Thyroid gland (tissue), 4 donors: ENCODE data around the gene SNX9. TPM values are rescaled to one million over a fixed set of nuclear protein-coding genes. Genes with fewer than 3 reads are reported as not detected.
A peak's percentile ranks its signal among the peaks of the same experiment; 100 is the strongest.

ENCODE experiments used
- DNase-seq, 2 donors: peaks; one replicate each; pipeline ENCODE4 v3.0.0-alpha.2; 2019
- H3K27ac ChIP-seq, 3 donors: fragments of 200-600 bp; sonication (generic); 1 replicate in 2 of 3; 2 replicates in 1 of 3; pipeline ENCODE4 v1.5.1; 2016 to 2019; ENCODE audit warnings: mild to moderate bottlenecking in 1 of 3, moderate library complexity in 1 of 3
- H3K27me3 ChIP-seq: fragments of 200-600 bp; sonication (generic); one replicate; pipeline ENCODE4 v1.5.1; 2019
- H3K36me3 ChIP-seq, 2 donors: fragments of 200-600 bp; sonication (generic); one replicate each; pipeline ENCODE4 v1.5.1; 2016 to 2019
- H3K4me1 ChIP-seq, 2 donors: fragments of 200-600 bp; sonication (generic); one replicate each; pipeline ENCODE4 v1.5.1; 2017 to 2019
- H3K4me3 ChIP-seq, 3 donors: fragments of 200-600 bp; sonication (generic); replicated peaks in 1 of 3; 1 replicate in 2 of 3; 2 replicates in 1 of 3; pipeline ENCODE4 v1.5.1; 2016; ENCODE audit warnings: mild to moderate bottlenecking in 1 of 3
- H3K9me3 ChIP-seq: fragments of 200-600 bp; sonication (generic); one replicate; pipeline ENCODE4 v1.5.1; 2017
- POLR2A ChIP-seq, 2 donors: fragments of 450-650 bp; IDR thresholded peaks; one replicate each; pipeline ENCODE4 v1.6.1; 2017; ENCODE audit warnings: antibody characterized with exemption in 2 of 2, mild to moderate bottlenecking in 2 of 2, moderate library complexity in 1 of 2
- WGBS, 2 donors: methylation state at CpG; one replicate each; pipeline ENCODE4 v1.1.5; 2017; 5-methylcytosine and 5-hydroxymethylcytosine counted together
- intact Hi-C: fragments of 100-400 bp; cut with DNase I; formaldehyde crosslinking; loops from one replicate; pipeline ENCODE4 v1.15.1; 2023
- total RNA-seq, 4 donors: library from RNA; depleted of rRNA; stranded (reverse); fragments of >200 nt; gene quantifications; one replicate each; pipeline ENCODE4 v1.2.3, GENCODE V29; 2016
- TF ChIP-seq, protein P1 (sequence below), 6 experiments: fragments of 200-600 bp in 3 of 6; fragments of 450-650 bp in 3 of 6; sonication (generic) in 3 of 6; IDR thresholded peaks; one replicate each; pipeline ENCODE4 v1.5.1; 2016 to 2019; ENCODE audit warnings: antibody characterized with exemption in 6 of 6, mild to moderate bottlenecking in 2 of 6, inconsistent platforms in 1 of 6, moderate library complexity in 1 of 6

SNX9 gene
- total RNA-seq, 4 donors from 2014 or later = 44.6 to 73.1 (median 47.2) TPM

DNA sequence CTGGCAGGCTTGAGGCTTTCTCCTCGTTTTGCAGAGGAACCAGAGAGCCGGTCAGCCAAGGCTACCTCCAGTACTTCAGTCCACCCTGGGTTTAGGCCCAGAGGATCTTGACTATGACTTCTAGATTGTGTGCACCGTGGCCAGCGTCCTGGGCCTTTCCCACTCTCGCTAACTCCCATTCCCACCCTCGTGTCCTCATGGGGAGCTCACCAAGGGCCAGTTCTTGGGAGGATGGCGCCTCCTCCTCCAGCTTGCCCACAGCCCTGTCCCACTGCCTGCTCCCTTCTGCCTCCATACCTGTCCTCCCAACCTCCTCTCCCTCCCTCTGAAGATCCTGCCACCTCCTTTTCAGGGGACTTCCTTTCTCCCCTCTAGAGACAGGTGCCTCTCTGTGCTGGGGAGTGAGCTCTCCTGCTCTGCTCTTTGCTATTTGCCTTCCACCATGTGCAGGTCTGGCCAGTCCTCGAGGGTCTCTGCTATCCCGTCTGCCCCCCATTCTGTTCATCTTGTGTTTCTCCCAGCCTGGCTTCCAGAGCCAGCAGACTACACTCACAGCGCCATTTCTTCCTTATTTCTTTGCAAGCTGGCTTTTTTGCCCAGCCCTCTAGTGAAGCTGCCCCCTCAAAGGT, 154.2 kb downstream of the SNX9 start:
- no peaks in the 10 kb centered on the region for H3K36me3 ChIP-seq
- 89 to 90% methylated on average over 10 of the region's 10 CpGs for WGBS, 2 donors

DNA sequence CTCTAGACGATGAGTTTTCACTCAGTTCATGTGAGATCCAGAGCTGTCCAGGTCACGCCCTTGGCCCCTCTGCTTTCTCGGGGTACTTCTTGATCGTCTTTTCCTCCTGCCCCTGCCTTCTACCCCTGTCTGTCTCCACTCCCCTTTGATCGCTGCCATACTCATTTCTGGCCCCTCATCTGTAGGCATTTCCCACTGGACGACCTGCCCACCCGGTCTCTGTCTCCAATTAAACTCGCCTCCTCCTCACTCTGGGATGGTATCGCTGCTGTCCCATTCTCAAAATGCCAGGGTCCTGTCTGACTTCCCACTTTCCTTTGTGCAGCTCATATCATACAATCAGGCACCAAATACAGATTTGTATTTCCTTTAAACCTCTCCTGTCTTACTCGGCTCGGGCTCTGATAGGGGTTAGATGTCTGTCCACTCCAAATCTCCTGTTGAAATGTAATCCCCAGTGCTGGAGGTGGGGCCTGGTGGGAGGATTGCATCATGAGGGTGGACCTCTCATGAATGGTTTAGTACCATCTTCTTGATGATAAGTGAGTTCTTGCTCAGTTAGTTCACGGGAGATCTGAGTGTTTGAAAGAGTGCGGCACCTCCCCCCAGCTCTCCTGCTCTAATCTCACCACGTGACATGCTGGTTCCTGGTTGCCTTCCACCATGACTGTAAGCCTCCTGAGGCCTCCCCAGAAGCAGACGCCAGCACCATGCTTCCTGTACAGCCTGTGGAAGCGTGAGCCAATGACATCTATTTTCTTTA, 155.2 kb downstream of the SNX9 start:
- TF ChIP-seq, protein P1, sequence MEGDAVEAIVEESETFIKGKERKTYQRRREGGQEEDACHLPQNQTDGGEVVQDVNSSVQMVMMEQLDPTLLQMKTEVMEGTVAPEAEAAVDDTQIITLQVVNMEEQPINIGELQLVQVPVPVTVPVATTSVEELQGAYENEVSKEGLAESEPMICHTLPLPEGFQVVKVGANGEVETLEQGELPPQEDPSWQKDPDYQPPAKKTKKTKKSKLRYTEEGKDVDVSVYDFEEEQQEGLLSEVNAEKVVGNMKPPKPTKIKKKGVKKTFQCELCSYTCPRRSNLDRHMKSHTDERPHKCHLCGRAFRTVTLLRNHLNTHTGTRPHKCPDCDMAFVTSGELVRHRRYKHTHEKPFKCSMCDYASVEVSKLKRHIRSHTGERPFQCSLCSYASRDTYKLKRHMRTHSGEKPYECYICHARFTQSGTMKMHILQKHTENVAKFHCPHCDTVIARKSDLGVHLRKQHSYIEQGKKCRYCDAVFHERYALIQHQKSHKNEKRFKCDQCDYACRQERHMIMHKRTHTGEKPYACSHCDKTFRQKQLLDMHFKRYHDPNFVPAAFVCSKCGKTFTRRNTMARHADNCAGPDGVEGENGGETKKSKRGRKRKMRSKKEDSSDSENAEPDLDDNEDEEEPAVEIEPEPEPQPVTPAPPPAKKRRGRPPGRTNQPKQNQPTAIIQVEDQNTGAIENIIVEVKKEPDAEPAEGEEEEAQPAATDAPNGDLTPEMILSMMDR (IDR thresholded peaks at IDR 0.05) = no peak
- DNase-seq = no peak
- H3K9me3 ChIP-seq = no peaks in the 10 kb centered on the region
- peaks cover 4 to 9% of the 10 kb centered on the region in 2 donors for H3K4me1 ChIP-seq
- no peak overlapping the region for H3K27ac ChIP-seq
- no peaks in the 10 kb centered on the region for H3K36me3 ChIP-seq
- no peaks in the 10 kb centered on the region for H3K27me3 ChIP-seq
- intact Hi-C loops = loop anchor here (5.0 kb wide), 1 partner anchor 94 kb away; no protein-coding TSS in a partner anchor
- 86 to 93% methylated on average over 16 of the region's 16 CpGs for WGBS, 2 donors
- no peak overlapping the region for H3K4me3 ChIP-seq

More for the DNA sequence above, 154.2 kb downstream of the SNX9 start:
- Histone ChIP-seq H3K27me3 (no peaks in the 10 kb centered on the region), H3K9me3 (no peaks in the 10 kb centered on the region), H3K4me1 (peaks cover 1 to 4% of the 10 kb centered on the region in 2 donors), H3K27ac (no peak overlapping the region), H3K4me3 (no peak overlapping the region)
- no peak for TF ChIP-seq POLR2A (IDR thresholded peaks at IDR 0.05)
- TF ChIP-seq, protein P1 (IDR thresholded peaks at IDR 0.05) = no peak
- intact Hi-C loops = loop anchor here (5.0 kb wide), 1 partner anchor 95 kb away; no protein-coding TSS in a partner anchor
- DNase-seq = no peak

DNA sequence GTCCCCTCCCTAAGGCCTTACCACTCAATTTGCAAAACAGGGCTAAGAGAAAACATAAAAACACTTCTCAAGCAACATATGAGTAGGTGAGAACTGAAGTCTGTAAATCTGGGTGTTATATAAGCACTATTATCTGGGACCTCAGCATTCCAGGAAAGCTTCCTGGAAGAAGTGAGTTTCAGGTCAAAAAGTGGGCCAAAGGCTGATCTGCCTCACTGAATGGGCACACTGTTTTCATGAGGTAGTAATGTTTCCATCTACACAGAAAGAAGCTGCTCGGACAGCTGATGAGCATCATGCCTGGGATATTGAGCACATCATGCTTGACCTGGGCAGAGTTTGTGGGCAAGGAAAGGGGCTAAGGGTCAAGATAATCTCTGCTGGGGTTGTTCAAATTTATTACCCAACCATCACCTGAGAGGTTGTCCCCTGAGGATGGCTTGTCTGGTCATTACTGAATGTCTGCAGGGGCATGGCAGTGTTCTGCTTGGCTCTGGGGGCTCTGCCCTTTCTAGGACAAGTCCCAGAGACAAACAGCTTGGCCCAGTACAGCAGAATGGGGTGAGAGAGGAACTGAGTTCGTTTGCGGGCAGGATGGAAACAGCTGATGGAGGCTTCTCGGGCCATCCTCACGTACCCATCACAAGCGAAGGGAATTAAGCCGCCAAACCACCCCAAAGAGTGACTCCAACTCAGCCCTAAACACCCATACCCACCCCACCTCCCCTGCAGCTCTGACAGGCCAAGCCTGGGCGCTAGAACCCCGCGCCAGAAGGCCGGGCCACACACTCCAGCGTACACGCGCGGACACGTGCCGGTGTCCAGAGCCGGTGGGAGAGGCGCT, 157.5 kb downstream of the SNX9 start:
- Histone ChIP-seq H3K27ac (peak overlapping the region in 2 of 3 donors; percentile 46 to 66), H3K27me3 (no peaks in the 10 kb centered on the region), H3K36me3 (no peaks in the 10 kb centered on the region), H3K4me1 (peaks cover 4 to 9% of the 10 kb centered on the region in 2 donors), H3K4me3 (peak overlapping the region in 2 of 3 donors; percentile 29 to 69), H3K9me3 (no peaks in the 10 kb centered on the region)
- intact Hi-C loops = no loop called here
- peak in 1 of 2 donors; percentile 35 for DNase-seq
- WGBS, 2 donors = 51 to 70% methylated on average over 5 to 18 of the region's 19 CpGs
- no peak for TF ChIP-seq POLR2A (IDR thresholded peaks at IDR 0.05)
- TF ChIP-seq, protein P1 (IDR thresholded peaks at IDR 0.05) = no peak

GRCh38 chr6:157981132-157981394, 158.0 kb downstream of the SNX9 start:
- intact Hi-C loops = no loop called here
- peak in 1 of 2 donors; percentile 48 for DNase-seq
- H3K27me3 ChIP-seq = no peaks in the 10 kb centered on the region
- peak overlapping the region in 2 of 3 donors; percentile 46 to 66 for H3K27ac ChIP-seq
- no peaks in the 10 kb centered on the region for H3K9me3 ChIP-seq
- 3 to 4% methylated on average over 11 to 13 of the region's 24 CpGs for WGBS, 2 donors
- TF ChIP-seq POLR2A (IDR thresholded peaks at IDR 0.05) = no peak
- TF ChIP-seq, protein P1 (IDR thresholded peaks at IDR 0.05) = no peak
- no peaks in the 10 kb centered on the region for H3K36me3 ChIP-seq
- H3K4me3 ChIP-seq = peak overlapping the region; percentile 29 to 95 (median 69)
- peaks cover 4 to 9% of the 10 kb centered on the region in 2 donors for H3K4me1 ChIP-seq
